PC-3 (cell line): ENCODE data around the gene MRPL50. TPM values are rescaled to one million over a fixed set of nuclear protein-coding genes. Genes with fewer than 3 reads are reported as not detected.

Source experiments
- ATAC-seq: fragments of 200-7000 bp; cut with Tn5 transposase; 2 replicates; pipeline ENCODE4 v1.9.1; 2020; ENCODE audit warnings: mild to moderate bottlenecking, moderate library complexity
- BruUV-seq: library from RNA; stranded (reverse); fragments of 400-500 nt; replicated peaks from 2 replicates; lab custom pipeline; 2021; lab: Mats Ljungman, UMichigan
- CTCF ChIA-PET: fragments of 300-600 bp; sonication (Branson Sonifier 250); formaldehyde crosslinking; loops from one replicate; lab custom pipeline; 2022; ENCODE audit warnings: antibody characterized with exemption; lab: Charles Lee
- POLR2A ChIA-PET: fragments of 300-600 bp; sonication (Branson Sonifier 250); formaldehyde crosslinking; loops from one replicate; lab custom pipeline; 2022; ENCODE audit warnings: antibody characterized with exemption; ENCODE audit not compliant: unreplicated experiment; lab: Charles Lee
- DNase-seq: peaks from one replicate; pipeline ENCODE4 v3.0.0-alpha.2; 2015
- H2AFZ ChIP-seq: fragments of 300-600 bp; sonication (generic); 2 replicates; pipeline ENCODE4 v1.6.0; 2016; ENCODE audit warnings: antibody characterized with exemption, low read length
- H3F3A ChIP-seq: fragments of 300-600 bp; sonication (generic); one replicate; pipeline ENCODE4 v1.6.0; 2017; ENCODE audit warnings: antibody characterized with exemption, low read length, control low read depth, mild to moderate bottlenecking; ENCODE audit not compliant: unreplicated experiment
- H3K27ac ChIP-seq: fragments of 300-600 bp; sonication (generic); 2 replicates; pipeline ENCODE4 v1.5.1; 2016; ENCODE audit warnings: mild to moderate bottlenecking, low read length
- H3K27me3 ChIP-seq: fragments of 300-600 bp; sonication (generic); 2 replicates; pipeline ENCODE4 v1.6.1; 2016; ENCODE audit warnings: low read length, mixed read lengths
- H3K36me3 ChIP-seq: fragments of 300-600 bp; sonication (generic); 2 replicates; pipeline ENCODE4 v1.6.1; 2016; ENCODE audit warnings: low read depth, mixed run types, low read length, mixed read lengths
- H3K4me1 ChIP-seq: fragments of 300-600 bp; sonication (generic); 2 replicates; pipeline ENCODE4 v1.5.1; 2016; ENCODE audit warnings: low read length; ENCODE audit not compliant: insufficient read depth
- H3K4me2 ChIP-seq: fragments of 300-600 bp; sonication (generic); 2 replicates; pipeline ENCODE4 v1.6.0; 2016; ENCODE audit warnings: low read length
- H3K4me3 ChIP-seq: fragments of 300-600 bp; sonication (generic); 2 replicates; pipeline ENCODE4 v1.5.1; 2016; ENCODE audit warnings: mild to moderate bottlenecking, low read length, mixed read lengths
- H3K79me2 ChIP-seq: fragments of 300-600 bp; sonication (generic); 2 replicates; pipeline ENCODE4 v1.6.1; 2017; ENCODE audit warnings: low read length, mixed read lengths
- H3K9ac ChIP-seq: fragments of 300-600 bp; sonication (generic); 2 replicates; pipeline ENCODE4 v1.6.0; 2016; ENCODE audit warnings: mild to moderate bottlenecking, low read length
- H3K9me2 ChIP-seq: fragments of 300-600 bp; sonication (generic); replicated peaks from 2 replicates; pipeline ENCODE4 v1.6.1; 2016; ENCODE audit warnings: mixed run types, low read length, mixed read lengths
- H3K9me3 ChIP-seq: fragments of 300-600 bp; sonication (generic); 2 replicates; pipeline ENCODE4 v1.6.1; 2016; ENCODE audit warnings: low read length, mixed read lengths
- H4K20me1 ChIP-seq: fragments of 300-600 bp; sonication (generic); 2 replicates; pipeline ENCODE4 v1.6.1; 2016; ENCODE audit warnings: low read length, mixed read lengths
- CTCF ChIP-seq: fragments of 300-600 bp; sonication (generic); conservative IDR thresholded peaks from 2 replicates; pipeline ENCODE4 v1.5.1; 2017; ENCODE audit warnings: antibody characterized with exemption, low read depth, mild to moderate bottlenecking, low read length
- EZH2 ChIP-seq: fragments of 300-600 bp; sonication (generic); IDR thresholded peaks from one replicate; pipeline ENCODE4 v1.6.1; 2017; ENCODE audit warnings: antibody characterized with exemption, mild to moderate bottlenecking, low read length; ENCODE audit not compliant: unreplicated experiment
- EZH2phosphoT487 ChIP-seq: fragments of 300-600 bp; sonication (generic); IDR thresholded peaks from 2 replicates; pipeline ENCODE4 v1.6.1; 2018; ENCODE audit warnings: mild to moderate bottlenecking, antibody characterized with exemption, low read length, borderline replicate concordance
- intact Hi-C: fragments of 100-400 bp; cut with micrococcal nuclease; formaldehyde crosslinking; loops from 2 replicates; pipeline ENCODE4 v1.9.0; 2023
- total RNA-seq: library from RNA; depleted of rRNA; stranded (reverse); fragments of >200 nt; gene quantifications from 2 replicates; pipeline ENCODE4 v1.2.3, GENCODE V29; 2014

The MRPL50 gene
- total RNA-seq, 1 experiment from 2014 or later = 10.2 TPM

GRCh38 chr9:101442318-101442717 lies 43.9 kb upstream of the MRPL50 start:
- Histone ChIP-seq H3K4me1 (no peaks in the 10 kb centered on the region), H4K20me1 (no peaks in the 10 kb centered on the region), H3K27me3 (peaks cover 27% of the 10 kb centered on the region), H3F3A (no peaks in the 10 kb centered on the region), H2AFZ (no peak overlapping the region), H3K9me3 (no peaks in the 10 kb centered on the region), H3K4me2 (no peak overlapping the region), H3K79me2 (no peaks in the 10 kb centered on the region), H3K9me2 (no peaks in the 10 kb centered on the region), H3K4me3 (no peak overlapping the region), H3K9ac (no peak overlapping the region), H3K36me3 (no peaks in the 10 kb centered on the region), H3K27ac (no peak overlapping the region)
- ChIA-PET POLR2A (no interaction called here), CTCF (no interaction called here)
- BruUV-seq = no TSS peak
- intact Hi-C loops = no loop called here
- TF ChIP-seq EZH2phosphoT487 = no peak
- TF ChIP-seq CTCF = no peak
- TF ChIP-seq EZH2 = no peak
- DNase-seq = no peak
- no peak for ATAC-seq

- H3K4me3 ChIP-seq = no peak overlapping the region
- ATAC-seq (no peak), DNase-seq (no peak)
- CTCF ChIA-PET = no interaction called here
- no peaks in the 10 kb centered on the region for H3K9me3 ChIP-seq
- H3K9me2 ChIP-seq = no peaks in the 10 kb centered on the region
- intact Hi-C loops = no loop called here
- H3K4me1 ChIP-seq = no peaks in the 10 kb centered on the region
- H3K27ac ChIP-seq = no peak overlapping the region
- no peaks in the 10 kb centered on the region for H3F3A ChIP-seq
- no peak overlapping the region for H3K4me2 ChIP-seq
- POLR2A ChIA-PET = no interaction called here
- TF ChIP-seq EZH2 = no peak
- H3K27me3 ChIP-seq = peaks cover 36% of the 10 kb centered on the region
- no TSS peak for BruUV-seq
- no peaks in the 10 kb centered on the region for H3K79me2 ChIP-seq
- H3K36me3 ChIP-seq = no peaks in the 10 kb centered on the region
- H3K9ac ChIP-seq = no peak overlapping the region
- no peaks in the 10 kb centered on the region for H4K20me1 ChIP-seq
- H2AFZ ChIP-seq = no peak overlapping the region
Measured at GRCh38 chr9:101440714-101441230, 42.4 kb upstream of the MRPL50 start.

GRCh38 chr9:101438523-101438922 lies 40.1 kb upstream of the MRPL50 start:
- H3K27ac ChIP-seq = no peak overlapping the region
- TF ChIP-seq EZH2 = no peak
- TF ChIP-seq EZH2phosphoT487 = no peak
- no peak for TF ChIP-seq CTCF
- no peaks in the 10 kb centered on the region for H3F3A ChIP-seq
- ATAC-seq = no peak
- H3K79me2 ChIP-seq = no peaks in the 10 kb centered on the region
- intact Hi-C loops = no loop called here
- ChIA-PET CTCF (no interaction called here), POLR2A (no interaction called here)
- H3K9me2 ChIP-seq = no peaks in the 10 kb centered on the region
- H3K4me2 ChIP-seq = no peak overlapping the region
- no peak overlapping the region for H2AFZ ChIP-seq
- no peak overlapping the region for H3K4me3 ChIP-seq
- DNase-seq = no peak
- H3K27me3 ChIP-seq = peaks cover 39% of the 10 kb centered on the region
- H4K20me1 ChIP-seq = no peaks in the 10 kb centered on the region
- BruUV-seq = no TSS peak
- H3K4me1 ChIP-seq = no peaks in the 10 kb centered on the region
- no peaks in the 10 kb centered on the region for H3K36me3 ChIP-seq
- no peak overlapping the region for H3K9ac ChIP-seq
- no peaks in the 10 kb centered on the region for H3K9me3 ChIP-seq
